Fibroblast of lung (primary cell): ENCODE results near the gene TNIK. TPM values are rescaled to one million over a fixed set of nuclear protein-coding genes. Genes with fewer than 3 reads are reported as not detected.

Experiments used
- DNase-seq, 2 donors: peaks; one replicate each; pipeline versions ENCODE4 v3.0.0 to v3.0.0-alpha.2; 2010; ENCODE audit warnings: low read depth in 2 of 2
- H2AFZ ChIP-seq: 2 replicates; pipeline ENCODE4 v1.5.1; 2012; ENCODE audit warnings: low read length, control low read depth, inconsistent platforms
- H3K27ac ChIP-seq: 2 replicates; pipeline ENCODE4 v1.5.1; 2011; ENCODE audit warnings: low read length, control low read depth; ENCODE audit not compliant: insufficient read depth
- H3K27me3 ChIP-seq: 2 replicates; pipeline ENCODE4 v1.5.1; 2011; ENCODE audit warnings: mild to moderate bottlenecking, low read length; ENCODE audit not compliant: control insufficient read depth, insufficient read depth
- H3K36me3 ChIP-seq: 2 replicates; pipeline ENCODE4 v1.5.1; 2011; ENCODE audit warnings: low read length; ENCODE audit not compliant: control insufficient read depth, insufficient read depth
- H3K4me1 ChIP-seq: 2 replicates; pipeline ENCODE4 v1.5.1; 2011; ENCODE audit warnings: low read length; ENCODE audit not compliant: control insufficient read depth, insufficient read depth; ENCODE audit errors: extremely low read depth
- H3K4me2 ChIP-seq: 2 replicates; pipeline ENCODE4 v1.5.1; 2011; ENCODE audit warnings: low read length, control low read depth; ENCODE audit not compliant: insufficient read depth; ENCODE audit errors: extremely low read depth
- H3K4me3 ChIP-seq, 4 experiments: fragments of 200-600 bp in 1 of 4; sonication (generic) in 1 of 4; replicated peaks in 1 of 4; 2 replicates each; pipeline ENCODE4 v1.5.1; 2011 to 2016; ENCODE audit warnings: low read length in 4 of 4, low read depth in 3 of 4, mild to moderate bottlenecking in 3 of 4, control low read depth in 2 of 4, inconsistent platforms in 1 of 4, mixed read lengths in 1 of 4; ENCODE audit not compliant: insufficient read depth in 1 of 4; ENCODE audit errors: control extremely low read depth in 1 of 4
- H3K79me2 ChIP-seq: 2 replicates; pipeline ENCODE4 v1.5.1; 2012; ENCODE audit warnings: mild to moderate bottlenecking, low read length, inconsistent platforms; ENCODE audit not compliant: control insufficient read depth, insufficient read depth
- H3K9ac ChIP-seq: 2 replicates; pipeline ENCODE4 v1.5.1; 2011; ENCODE audit warnings: mild to moderate bottlenecking, low read length, control low read depth; ENCODE audit not compliant: insufficient read depth
- H3K9me3 ChIP-seq: 2 replicates; pipeline ENCODE4 v1.5.1; 2012; ENCODE audit warnings: low read depth, low read length; ENCODE audit not compliant: control insufficient read depth, insufficient read depth
- H4K20me1 ChIP-seq: 2 replicates; pipeline ENCODE4 v1.5.1; 2011; ENCODE audit warnings: low read length; ENCODE audit not compliant: control insufficient read depth, insufficient read depth; ENCODE audit errors: extremely low read depth
- EZH2 ChIP-seq: IDR thresholded peaks from 2 replicates; pipeline ENCODE4 v1.5.1; 2012; ENCODE audit warnings: low read length, control low read depth, mild to moderate bottlenecking; ENCODE audit errors: missing control alignments
- polyA plus RNA-seq, 2 donors: library from polyadenylated mRNA; depleted of rRNA in 1 of 2; stranded (reverse) in 1 of 2; unstranded in 1 of 2; fragments of >200 nt; gene quantifications; 2 replicates each; pipeline ENCODE4 v1.2.1, GENCODE V29; 2011 to 2012; ENCODE audit warnings: missing spikeins in 1 of 2
- total RNA-seq: library from RNA; depleted of rRNA; stranded (reverse); fragments of >200 nt; gene quantifications from 2 replicates; pipeline ENCODE4 v1.2.1, GENCODE V29; 2014
- TF ChIP-seq, protein P1 (sequence below), 2 donors: IDR thresholded peaks in 1 of 2; conservative IDR thresholded peaks in 1 of 2; 1 replicate in 1 of 2; 2 replicates in 1 of 2; pipeline ENCODE4 v1.5.1; 2011 to 2012; ENCODE audit warnings: low read length in 2 of 2, control low read depth in 1 of 2, inconsistent platforms in 1 of 2, low read depth in 1 of 2, mild to moderate bottlenecking in 1 of 2

The TNIK gene
- total and polyA plus RNA-seq, 2 donors (not counting 1 experiment from before 2014, with no cell fraction given) = 13.8 to 39.3 TPM

DNA sequence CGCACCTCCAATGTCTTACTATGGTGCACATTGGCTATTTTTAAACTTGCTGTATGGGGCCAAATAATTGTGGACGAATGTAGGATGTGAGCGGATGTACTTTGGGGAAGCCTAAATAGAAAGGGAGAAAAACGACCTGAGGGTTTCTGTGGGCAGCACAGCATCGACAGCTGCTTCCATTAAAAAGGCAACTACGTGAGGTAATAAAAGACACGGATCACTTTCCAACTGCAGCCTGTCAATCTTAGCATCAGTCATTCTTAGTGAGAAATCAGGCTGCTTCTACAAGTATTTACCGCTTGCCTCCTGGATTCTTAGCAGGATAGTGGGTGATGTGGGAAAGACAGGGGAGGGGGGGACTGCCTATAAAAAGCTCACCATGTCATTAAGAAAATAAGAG is 247.0 kb downstream of the TNIK start:
- H3K27ac ChIP-seq = no peak overlapping the region
- H3K36me3 ChIP-seq = no peaks in the 10 kb centered on the region
- no peaks in the 10 kb centered on the region for H4K20me1 ChIP-seq
- no peak overlapping the region for H2AFZ ChIP-seq
- H3K79me2 ChIP-seq = no peaks in the 10 kb centered on the region
- H3K4me3 ChIP-seq = no peak overlapping the region
- no peak overlapping the region for H3K4me2 ChIP-seq
- H3K9ac ChIP-seq = no peak overlapping the region
- no peaks in the 10 kb centered on the region for H3K9me3 ChIP-seq
- no peak for DNase-seq
- H3K27me3 ChIP-seq = no peaks in the 10 kb centered on the region
- no peaks in the 10 kb centered on the region for H3K4me1 ChIP-seq
- TF ChIP-seq EZH2 = no peak
- TF ChIP-seq, protein P1, sequence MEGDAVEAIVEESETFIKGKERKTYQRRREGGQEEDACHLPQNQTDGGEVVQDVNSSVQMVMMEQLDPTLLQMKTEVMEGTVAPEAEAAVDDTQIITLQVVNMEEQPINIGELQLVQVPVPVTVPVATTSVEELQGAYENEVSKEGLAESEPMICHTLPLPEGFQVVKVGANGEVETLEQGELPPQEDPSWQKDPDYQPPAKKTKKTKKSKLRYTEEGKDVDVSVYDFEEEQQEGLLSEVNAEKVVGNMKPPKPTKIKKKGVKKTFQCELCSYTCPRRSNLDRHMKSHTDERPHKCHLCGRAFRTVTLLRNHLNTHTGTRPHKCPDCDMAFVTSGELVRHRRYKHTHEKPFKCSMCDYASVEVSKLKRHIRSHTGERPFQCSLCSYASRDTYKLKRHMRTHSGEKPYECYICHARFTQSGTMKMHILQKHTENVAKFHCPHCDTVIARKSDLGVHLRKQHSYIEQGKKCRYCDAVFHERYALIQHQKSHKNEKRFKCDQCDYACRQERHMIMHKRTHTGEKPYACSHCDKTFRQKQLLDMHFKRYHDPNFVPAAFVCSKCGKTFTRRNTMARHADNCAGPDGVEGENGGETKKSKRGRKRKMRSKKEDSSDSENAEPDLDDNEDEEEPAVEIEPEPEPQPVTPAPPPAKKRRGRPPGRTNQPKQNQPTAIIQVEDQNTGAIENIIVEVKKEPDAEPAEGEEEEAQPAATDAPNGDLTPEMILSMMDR (conservative IDR thresholded peaks at IDR 0.05 in 1 of 2, IDR thresholded peaks at IDR 0.05 in 1 of 2; ENCODE audit: low read depth in 1 of 2, low read length in 2 of 2) = no peak

DNA sequence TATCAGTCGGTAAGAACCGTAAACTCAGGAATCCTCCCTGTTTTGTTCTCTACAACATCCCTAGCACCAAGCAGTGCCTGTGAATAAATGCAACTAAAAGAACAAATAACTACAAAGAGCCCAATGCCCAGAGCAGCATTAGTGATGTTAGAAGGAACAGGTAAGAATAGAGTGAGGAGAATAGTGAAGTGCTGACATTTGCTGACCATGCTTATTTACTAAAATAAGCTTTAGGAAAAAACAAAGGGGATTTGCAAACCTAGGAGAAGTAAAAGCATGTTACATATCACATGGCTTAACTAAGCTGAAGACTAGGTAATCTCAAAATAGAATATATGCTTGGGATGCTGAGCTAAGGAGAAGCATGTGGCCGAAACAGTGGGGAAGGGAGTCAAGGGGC is 247.6 kb downstream of the TNIK start:
- Histone ChIP-seq H3K27ac (no peak overlapping the region), H3K36me3 (no peaks in the 10 kb centered on the region), H3K9me3 (no peaks in the 10 kb centered on the region), H3K27me3 (no peaks in the 10 kb centered on the region), H3K79me2 (no peaks in the 10 kb centered on the region), H3K4me3 (no peak overlapping the region), H3K4me2 (no peak overlapping the region), H3K4me1 (no peaks in the 10 kb centered on the region), H4K20me1 (no peaks in the 10 kb centered on the region), H2AFZ (no peak overlapping the region), H3K9ac (no peak overlapping the region)
- TF ChIP-seq, protein P1 (conservative IDR thresholded peaks at IDR 0.05 in 1 of 2, IDR thresholded peaks at IDR 0.05 in 1 of 2; ENCODE audit: low read depth in 1 of 2, low read length in 2 of 2) = no peak
- TF ChIP-seq EZH2 = no peak
- DNase-seq = no peak

DNA sequence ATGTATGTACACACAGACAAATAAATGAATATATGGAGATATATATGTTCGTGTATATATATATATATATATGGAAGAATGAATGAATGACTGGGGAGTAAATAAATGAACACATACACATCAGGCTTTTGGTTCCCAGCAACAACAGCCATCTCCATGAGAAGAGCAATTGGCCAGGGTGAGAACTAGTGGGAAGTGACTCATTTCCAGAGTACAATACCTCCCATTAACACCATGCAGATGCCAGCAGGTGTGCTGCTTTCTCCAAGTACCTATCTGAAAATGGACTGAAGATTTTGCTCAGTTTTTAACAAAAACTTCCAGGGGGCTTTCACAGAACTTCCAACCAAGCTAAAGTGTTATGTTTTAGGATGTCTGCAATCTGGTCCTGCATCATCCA is 253.9 kb downstream of the TNIK start:
- Histone ChIP-seq H3K27me3 (no peaks in the 10 kb centered on the region), H3K4me1 (no peaks in the 10 kb centered on the region), H4K20me1 (no peaks in the 10 kb centered on the region), H3K36me3 (no peaks in the 10 kb centered on the region), H3K4me2 (no peak overlapping the region), H3K27ac (no peak overlapping the region), H2AFZ (no peak overlapping the region), H3K4me3 (no peak overlapping the region), H3K9ac (no peak overlapping the region), H3K79me2 (no peaks in the 10 kb centered on the region), H3K9me3 (no peaks in the 10 kb centered on the region)
- TF ChIP-seq, protein P1 (conservative IDR thresholded peaks at IDR 0.05 in 1 of 2, IDR thresholded peaks at IDR 0.05 in 1 of 2; ENCODE audit: low read depth in 1 of 2, low read length in 2 of 2) = no peak
- no peak for TF ChIP-seq EZH2
- no peak for DNase-seq
